NCI-H2227 treated with DMSO at 0.1 percent for 48 hours (cell line): ENCODE measurements around the gene TNC.

Experiments
- DNase-seq: peaks from one replicate; lab custom pipeline; 2025; lab: John Stamatoyannopoulos, UW

Gene TNC

GRCh38 chr9:115099901-115100300 is 18.1 kb downstream of the TNC start:
- DNase-seq = no peak

- DNase-seq = no peak
Measured at GRCh38 chr9:115098226-115098965, 19.6 kb downstream of the TNC start.

- DNase-seq = no peak
Measured at GRCh38 chr9:115093520-115093919, 24.4 kb downstream of the TNC start.

GRCh38 chr9:115090486-115090885 is 27.5 kb downstream of the TNC start:
- DNase-seq = no peak

- no peak for DNase-seq
Measured at GRCh38 chr9:115088860-115089259, 29.1 kb downstream of the TNC start.

- no peak for DNase-seq
Measured at GRCh38 chr9:115086886-115087285, 31.1 kb downstream of the TNC start.

GRCh38 chr9:115086461-115086860 is 31.5 kb downstream of the TNC start:
- DNase-seq = no peak

GRCh38 chr9:115085773-115086377 is 32.1 kb downstream of the TNC start:
- DNase-seq = no peak

- no peak for DNase-seq
Measured at GRCh38 chr9:115084709-115085108, 33.2 kb downstream of the TNC start.

GRCh38 chr9:115084157-115084556 is 33.8 kb downstream of the TNC start:
- no peak for DNase-seq

GRCh38 chr9:115080242-115080641 is 37.7 kb downstream of the TNC start:
- DNase-seq = no peak

GRCh38 chr9:115079156-115079555 is 38.8 kb downstream of the TNC start:
- no peak for DNase-seq

- no peak for DNase-seq
Measured at GRCh38 chr9:115073456-115073855, 44.5 kb downstream of the TNC start.

GRCh38 chr9:115071176-115071575 is 46.8 kb downstream of the TNC start:
- no peak for DNase-seq

- DNase-seq = no peak
Measured at GRCh38 chr9:115069771-115070170, 48.2 kb downstream of the TNC start.

GRCh38 chr9:115069302-115069701 is 48.7 kb downstream of the TNC start:
- DNase-seq = no peak

- DNase-seq = no peak
Measured at GRCh38 chr9:115068031-115068430, 49.9 kb downstream of the TNC start.

- no peak for DNase-seq
Measured at GRCh38 chr9:115063058-115063845, 54.7 kb downstream of the TNC start.

- DNase-seq = no peak
Measured at GRCh38 chr9:115058684-115059315, 59.2 kb downstream of the TNC start.

GRCh38 chr9:115058175-115058574 is 59.8 kb downstream of the TNC start:
- DNase-seq = no peak

- DNase-seq = no peak
Measured at GRCh38 chr9:115057559-115057958, 60.4 kb downstream of the TNC start.

GRCh38 chr9:115050002-115050490 is 67.9 kb downstream of the TNC start:
- DNase-seq = no peak
